Omental fat pad (tissue), 4 donors: ENCODE measurements around the gene CPLANE1. TPM values are rescaled to one million over a fixed set of nuclear protein-coding genes. Genes with fewer than 3 reads are reported as not detected.
A peak's percentile ranks its signal among the peaks of the same experiment; 100 is the strongest.

ENCODE experiments used
- ATAC-seq: fragments of 150-250 bp; one replicate; pipeline ENCODE4 v1.9.1; 2016; ENCODE audit warnings: mild to moderate bottlenecking, moderate library complexity; ENCODE audit not compliant: low FRiP score
- DNase-seq: peaks from one replicate; pipeline ENCODE4 v3.0.0-alpha.2; 2019; ENCODE audit warnings: low spot score
- total RNA-seq, 4 donors: library from RNA; depleted of rRNA; stranded (reverse); fragments of >200 nt; gene quantifications; one replicate each; pipeline ENCODE4 v1.1.0, GENCODE V29; 2016
- TF ChIP-seq, protein P1 (sequence below), 3 donors: fragments of 450-650 bp; IDR thresholded peaks; one replicate each; pipeline ENCODE4 v1.5.1; 2016 to 2017; ENCODE audit warnings: antibody characterized with exemption in 3 of 3, mild to moderate bottlenecking in 3 of 3, moderate library complexity in 2 of 3

The CPLANE1 gene
- total RNA-seq, 4 donors from 2014 or later, result 15.9 to 32.6 (median 27.1) TPM

DNA sequence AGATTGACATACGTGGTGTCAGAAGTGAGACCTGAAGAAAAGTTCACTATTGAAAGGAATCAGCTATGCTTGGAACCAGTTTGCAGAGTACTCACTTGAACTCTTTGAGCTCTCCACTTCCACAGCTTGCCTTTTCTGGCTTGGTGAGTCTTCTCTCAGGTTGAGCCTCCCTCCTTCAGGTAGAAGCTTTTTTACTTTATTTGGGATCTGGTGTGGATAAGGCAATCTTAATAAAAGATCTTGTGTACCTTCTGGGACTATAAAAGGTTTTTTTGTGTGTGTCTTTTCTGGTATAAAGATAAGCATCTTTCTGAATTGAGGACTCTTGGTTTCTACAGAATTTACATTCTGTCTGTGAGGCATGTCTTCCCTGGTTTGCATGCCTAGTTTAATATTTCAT, 5.4 kb upstream of the CPLANE1 start:
- DNase-seq, result no peak
- no peak for ATAC-seq
- TF ChIP-seq, protein P1, sequence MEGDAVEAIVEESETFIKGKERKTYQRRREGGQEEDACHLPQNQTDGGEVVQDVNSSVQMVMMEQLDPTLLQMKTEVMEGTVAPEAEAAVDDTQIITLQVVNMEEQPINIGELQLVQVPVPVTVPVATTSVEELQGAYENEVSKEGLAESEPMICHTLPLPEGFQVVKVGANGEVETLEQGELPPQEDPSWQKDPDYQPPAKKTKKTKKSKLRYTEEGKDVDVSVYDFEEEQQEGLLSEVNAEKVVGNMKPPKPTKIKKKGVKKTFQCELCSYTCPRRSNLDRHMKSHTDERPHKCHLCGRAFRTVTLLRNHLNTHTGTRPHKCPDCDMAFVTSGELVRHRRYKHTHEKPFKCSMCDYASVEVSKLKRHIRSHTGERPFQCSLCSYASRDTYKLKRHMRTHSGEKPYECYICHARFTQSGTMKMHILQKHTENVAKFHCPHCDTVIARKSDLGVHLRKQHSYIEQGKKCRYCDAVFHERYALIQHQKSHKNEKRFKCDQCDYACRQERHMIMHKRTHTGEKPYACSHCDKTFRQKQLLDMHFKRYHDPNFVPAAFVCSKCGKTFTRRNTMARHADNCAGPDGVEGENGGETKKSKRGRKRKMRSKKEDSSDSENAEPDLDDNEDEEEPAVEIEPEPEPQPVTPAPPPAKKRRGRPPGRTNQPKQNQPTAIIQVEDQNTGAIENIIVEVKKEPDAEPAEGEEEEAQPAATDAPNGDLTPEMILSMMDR (IDR thresholded peaks at IDR 0.05), result no peak

DNA sequence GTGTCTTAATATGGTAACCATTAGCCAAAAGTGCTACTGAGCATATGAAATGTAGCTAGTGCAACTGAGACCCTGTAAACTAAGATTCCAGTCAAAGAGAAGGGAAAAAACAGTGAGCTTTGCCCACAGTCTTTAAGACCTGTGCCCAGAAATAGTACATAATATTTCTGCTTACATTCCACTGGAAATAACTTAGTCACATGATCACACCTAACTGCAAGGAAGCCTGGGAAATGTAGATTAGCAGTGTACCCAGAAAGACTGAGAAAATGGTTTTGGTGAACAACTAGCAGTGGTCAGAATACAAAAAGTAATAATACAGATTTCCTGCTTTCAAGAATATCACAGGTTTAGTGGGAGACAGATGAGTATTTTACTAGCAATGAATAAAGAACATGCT, 2.5 kb upstream of the CPLANE1 start:
- no peak for ATAC-seq
- DNase-seq, result no peak
- TF ChIP-seq, protein P1 (IDR thresholded peaks at IDR 0.05), result no peak

DNA sequence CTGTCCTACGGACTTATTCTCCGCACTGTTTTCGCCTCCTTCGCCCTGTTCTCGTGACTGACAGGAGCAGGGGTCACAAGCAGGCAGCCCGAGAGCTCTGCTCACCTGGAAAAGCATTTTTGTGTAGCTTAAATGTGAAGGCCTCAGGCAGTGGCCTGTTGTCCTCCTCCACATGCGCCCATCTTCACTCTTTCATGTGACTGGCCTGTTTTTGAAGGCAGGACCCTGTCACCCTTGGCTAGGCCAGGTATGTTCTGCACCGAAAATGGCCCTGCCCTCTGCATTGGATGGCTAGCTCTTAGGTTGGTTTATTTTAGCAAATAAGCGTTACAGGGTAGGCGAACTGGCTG, 614 bp upstream of the CPLANE1 start:
- TF ChIP-seq, protein P1 (IDR thresholded peaks at IDR 0.05), result no peak
- DNase-seq (no peak), ATAC-seq (peak; percentile 4)

DNA sequence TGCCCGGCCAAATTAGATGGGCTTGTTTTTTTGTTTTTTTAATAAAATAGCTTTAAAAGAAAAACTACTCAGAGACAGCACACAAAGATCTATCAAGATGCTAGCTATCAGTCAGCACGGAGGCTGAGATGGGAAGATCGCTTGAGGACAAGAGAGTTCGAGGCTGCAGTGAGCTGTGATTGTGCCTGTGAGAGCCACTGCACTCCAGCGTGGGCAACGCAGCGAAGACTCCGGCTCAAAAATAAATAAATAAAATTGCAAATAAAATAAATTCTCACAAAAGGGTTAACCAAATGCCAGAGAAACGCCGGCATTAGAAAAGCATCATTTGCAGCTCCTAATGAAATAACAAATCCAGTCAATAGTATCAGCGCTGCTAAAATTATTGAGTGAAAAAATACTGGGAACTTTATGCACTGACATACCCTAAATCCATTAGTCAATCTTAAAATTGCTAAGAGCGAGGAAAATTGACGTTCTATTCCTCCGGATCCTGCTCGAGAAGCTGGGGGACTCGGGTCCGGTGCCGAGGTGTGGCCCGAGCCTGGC, 681 bp downstream of the CPLANE1 start:
- TF ChIP-seq, protein P1 (IDR thresholded peaks at IDR 0.05), result no peak
- ATAC-seq (no peak), DNase-seq (no peak)

DNA sequence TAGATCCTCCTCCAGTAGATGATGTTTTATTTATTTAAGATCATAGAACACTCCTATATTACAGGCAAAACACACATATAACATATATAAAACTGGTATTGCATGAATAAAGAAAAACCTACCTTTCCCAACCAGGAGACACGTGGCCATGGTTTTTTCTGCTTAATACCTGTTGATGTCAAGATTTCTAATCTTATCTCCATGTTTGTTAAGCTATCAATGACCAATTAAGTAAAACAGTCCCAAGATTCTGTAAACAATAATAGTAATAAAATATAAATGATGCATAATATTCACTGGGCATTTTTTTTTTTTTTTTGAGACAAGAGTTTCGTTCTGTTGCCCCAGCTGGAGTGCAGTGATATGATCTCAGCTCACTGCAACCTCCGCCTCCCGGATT, 1.7 kb downstream of the CPLANE1 start:
- ATAC-seq (no peak), DNase-seq (no peak)
- TF ChIP-seq, protein P1 (IDR thresholded peaks at IDR 0.05), result no peak

DNA sequence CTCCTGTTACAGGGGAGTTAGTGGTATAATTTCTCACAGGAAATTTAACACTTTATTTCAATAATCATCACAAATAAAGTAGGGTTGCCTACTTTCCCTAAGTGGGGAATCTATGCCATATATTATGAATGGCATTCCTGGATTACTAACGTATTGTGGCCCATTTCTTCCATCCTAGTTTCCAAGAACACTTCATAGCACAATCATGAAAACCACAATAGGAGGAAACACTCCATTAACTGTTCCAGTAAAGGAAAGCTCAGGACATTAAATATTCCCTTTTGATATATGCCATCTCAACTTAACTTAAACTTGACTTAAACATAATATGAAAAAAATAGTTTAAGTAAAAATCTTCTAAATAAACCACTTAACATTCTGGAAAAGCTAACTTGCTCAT, 2.1 kb downstream of the CPLANE1 start:
- ATAC-seq, result no peak

DNA sequence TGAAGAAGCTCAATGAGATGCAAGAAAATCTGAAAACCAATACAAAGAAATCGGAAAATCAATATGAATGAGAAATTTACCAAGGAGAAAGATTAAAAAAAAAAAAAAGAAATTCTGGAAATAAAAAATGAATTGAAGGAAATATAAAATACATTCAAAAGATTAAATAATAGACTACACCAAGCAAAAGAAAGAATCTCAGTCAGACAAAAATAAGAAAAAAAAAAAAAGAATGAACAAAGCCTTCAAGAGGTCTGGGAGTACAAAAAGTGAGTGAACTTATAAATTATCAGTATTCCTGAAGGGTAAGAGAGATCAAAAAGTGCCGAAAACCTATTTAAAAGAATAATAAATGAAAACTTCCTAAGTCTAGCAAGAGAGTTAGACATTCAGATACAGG, 14.9 kb downstream of the CPLANE1 start:
- TF ChIP-seq, protein P1 (IDR thresholded peaks at IDR 0.05), result no peak

More for the DNA sequence above, 2.1 kb downstream of the CPLANE1 start:
- no peak for DNase-seq
- TF ChIP-seq, protein P1 (IDR thresholded peaks at IDR 0.05), result no peak

More for the DNA sequence above, 14.9 kb downstream of the CPLANE1 start:
- DNase-seq (no peak), ATAC-seq (no peak)
